ENCODE measurements around the gene PIMREG. TPM values are rescaled to one million over a fixed set of nuclear protein-coding genes. Genes with fewer than 3 reads are reported as not detected.
A peak's percentile ranks its signal among the peaks of the same experiment; 100 is the strongest.

Gene PIMREG
- polyA plus RNA-seq, 3 donors: not detected

- Mint-ChIP-seq H3K4me1 (no peaks in the 10 kb centered on the region), H3K9me3 (no peaks in the 10 kb centered on the region), H3K4me3 (no peak overlapping the region), H3K27ac (no peak overlapping the region), H3K36me3 (no peaks in the 10 kb centered on the region), H3K27me3 (ENCODE audit: low read depth in 3 of 3) (peaks cover 8 to 14% (median 11%) of the 10 kb centered on the region in 3 donors)
- intact Hi-C loops (cut with micrococcal nuclease): loop anchor here (5.0 to 10.0 kb wide), 2 partner anchors 172 to 330 kb away; partner anchors contain the start of genes KIAA0753 (in 1 of the 2) and TXNDC17 (in 1 of the 2)
- DNase-seq: no peak
- no peak overlapping the region for H3K27ac ChIP-seq (ENCODE audit: low read depth in 1 of 2, low read length in 2 of 2)
- no peak overlapping the region for H3K4me2 ChIP-seq (replicated peaks; ENCODE audit: extremely low read depth, low read length, poor library complexity, severe bottlenecking)
- H3K36me3 ChIP-seq (replicated peaks in 1 of 2; ENCODE audit: control insufficient read depth in 1 of 2, insufficient read depth in 2 of 2, low read length in 2 of 2): no peaks in the 10 kb centered on the region
- no peak overlapping the region for H3K9ac ChIP-seq (ENCODE audit: insufficient read depth, low read length, poor library complexity, severe bottlenecking)
- H3K9me3 ChIP-seq (replicated peaks in 1 of 2; ENCODE audit: control insufficient read depth in 1 of 2, insufficient read depth in 1 of 2, low read length in 2 of 2): no peaks in the 10 kb centered on the region
- no peaks in the 10 kb centered on the region for H3K4me1 ChIP-seq (ENCODE audit: control insufficient read depth in 1 of 2, insufficient read depth in 2 of 2, low read length in 2 of 2)
- no peak overlapping the region for H2AFZ ChIP-seq (ENCODE audit: insufficient read depth, low read depth, low read length, poor library complexity, severe bottlenecking)
- H3K79me2 ChIP-seq (ENCODE audit: insufficient read depth, low read length): no peaks in the 10 kb centered on the region
- no peaks in the 10 kb centered on the region for H3K27me3 ChIP-seq (ENCODE audit: control insufficient read depth in 2 of 2, insufficient read depth in 2 of 2, low read length in 2 of 2)
- 100% methylated on average over 7 of the region's 10 CpGs for WGBS (ENCODE audit: insufficient coverage)
- H4K20me1 ChIP-seq (ENCODE audit: insufficient read depth, low read length): no peaks in the 10 kb centered on the region
- no peak overlapping the region for H3K4me3 ChIP-seq (replicated peaks in 1 of 3; ENCODE audit: low read depth in 2 of 3, low read length in 3 of 3)
- TF ChIP-seq, protein P1, sequence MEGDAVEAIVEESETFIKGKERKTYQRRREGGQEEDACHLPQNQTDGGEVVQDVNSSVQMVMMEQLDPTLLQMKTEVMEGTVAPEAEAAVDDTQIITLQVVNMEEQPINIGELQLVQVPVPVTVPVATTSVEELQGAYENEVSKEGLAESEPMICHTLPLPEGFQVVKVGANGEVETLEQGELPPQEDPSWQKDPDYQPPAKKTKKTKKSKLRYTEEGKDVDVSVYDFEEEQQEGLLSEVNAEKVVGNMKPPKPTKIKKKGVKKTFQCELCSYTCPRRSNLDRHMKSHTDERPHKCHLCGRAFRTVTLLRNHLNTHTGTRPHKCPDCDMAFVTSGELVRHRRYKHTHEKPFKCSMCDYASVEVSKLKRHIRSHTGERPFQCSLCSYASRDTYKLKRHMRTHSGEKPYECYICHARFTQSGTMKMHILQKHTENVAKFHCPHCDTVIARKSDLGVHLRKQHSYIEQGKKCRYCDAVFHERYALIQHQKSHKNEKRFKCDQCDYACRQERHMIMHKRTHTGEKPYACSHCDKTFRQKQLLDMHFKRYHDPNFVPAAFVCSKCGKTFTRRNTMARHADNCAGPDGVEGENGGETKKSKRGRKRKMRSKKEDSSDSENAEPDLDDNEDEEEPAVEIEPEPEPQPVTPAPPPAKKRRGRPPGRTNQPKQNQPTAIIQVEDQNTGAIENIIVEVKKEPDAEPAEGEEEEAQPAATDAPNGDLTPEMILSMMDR (IDR thresholded peaks at IDR 0.05): no peak
These were observed 28.3 kb downstream of the PIMREG start for GRCh38 chr17:6472517-6472916.

DNA sequence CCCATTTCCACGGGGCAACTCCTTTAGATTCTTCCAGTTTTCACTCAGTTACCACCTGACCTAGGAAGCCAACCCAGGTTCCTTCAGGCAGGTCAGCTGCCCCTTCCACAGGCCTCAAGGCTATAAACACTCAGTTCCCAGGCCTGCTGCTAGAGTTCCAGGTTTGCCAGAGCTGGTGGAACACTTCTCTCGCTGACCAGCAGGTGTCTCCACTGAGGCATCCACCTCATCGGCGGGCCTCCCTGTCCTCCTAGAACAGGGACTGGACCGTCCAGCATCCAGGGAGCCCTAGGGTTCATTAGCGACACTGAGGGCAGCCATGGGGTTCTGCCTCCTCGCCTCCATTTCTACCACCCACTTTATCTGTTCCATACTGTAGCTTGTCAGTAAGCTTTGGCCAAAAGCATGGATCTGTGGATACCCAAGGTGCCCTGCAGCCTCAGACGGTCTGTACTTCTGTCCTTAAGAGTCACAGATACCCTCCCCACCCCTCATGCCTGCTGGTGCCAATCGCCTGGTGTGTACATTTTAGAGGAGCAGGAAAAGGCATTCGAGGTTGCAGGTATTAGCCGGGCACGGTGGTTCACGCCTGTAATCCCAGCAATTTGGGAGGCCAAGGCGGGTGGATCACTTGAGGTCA lies 29.0 kb downstream of the PIMREG start:
- H2AFZ ChIP-seq (ENCODE audit: insufficient read depth, low read depth, low read length, poor library complexity, severe bottlenecking): no peak overlapping the region
- TF ChIP-seq, protein P1 (IDR thresholded peaks at IDR 0.05): peak; percentile 93
- no peaks in the 10 kb centered on the region for H3K79me2 ChIP-seq (ENCODE audit: insufficient read depth, low read length)

More for the DNA sequence above, 29.0 kb downstream of the PIMREG start:
- H3K36me3 ChIP-seq (replicated peaks in 1 of 2; ENCODE audit: control insufficient read depth in 1 of 2, insufficient read depth in 2 of 2, low read length in 2 of 2): no peaks in the 10 kb centered on the region
- no peak overlapping the region for H3K27ac Mint-ChIP-seq
- no peak overlapping the region for H3K4me2 ChIP-seq (replicated peaks; ENCODE audit: extremely low read depth, low read length, poor library complexity, severe bottlenecking)
- H3K4me1 Mint-ChIP-seq: no peaks in the 10 kb centered on the region
- no peak overlapping the region for H3K27ac ChIP-seq (ENCODE audit: low read depth in 1 of 2, low read length in 2 of 2)
- H3K9me3 ChIP-seq (replicated peaks in 1 of 2; ENCODE audit: control insufficient read depth in 1 of 2, insufficient read depth in 1 of 2, low read length in 2 of 2): no peaks in the 10 kb centered on the region
- H3K4me1 ChIP-seq (ENCODE audit: control insufficient read depth in 1 of 2, insufficient read depth in 2 of 2, low read length in 2 of 2): no peaks in the 10 kb centered on the region
- no peaks in the 10 kb centered on the region for H3K27me3 ChIP-seq (ENCODE audit: control insufficient read depth in 2 of 2, insufficient read depth in 2 of 2, low read length in 2 of 2)
- no peaks in the 10 kb centered on the region for H4K20me1 ChIP-seq (ENCODE audit: insufficient read depth, low read length)
- no peak overlapping the region for H3K9ac ChIP-seq (ENCODE audit: insufficient read depth, low read length, poor library complexity, severe bottlenecking)
- DNase-seq: peak; percentile 43 to 62 (median 58)
- no peaks in the 10 kb centered on the region for H3K36me3 Mint-ChIP-seq
- no peak overlapping the region for H3K4me3 Mint-ChIP-seq
- intact Hi-C loops (cut with micrococcal nuclease): loop anchor here (1.0 to 10.0 kb wide), 3 partner anchors 172 to 329 kb away; partner anchors contain the start of genes KIAA0753 (in 1 of the 2) and TXNDC17 (in 1 of the 2)
- no peak overlapping the region for H3K4me3 ChIP-seq (replicated peaks in 1 of 3; ENCODE audit: low read depth in 2 of 3, low read length in 3 of 3)
- 8% methylated on average over 7 of the region's 14 CpGs for WGBS (ENCODE audit: insufficient coverage)
- H3K9me3 Mint-ChIP-seq: no peaks in the 10 kb centered on the region
- H3K27me3 Mint-ChIP-seq (ENCODE audit: low read depth in 3 of 3): peaks cover 8 to 10% (median 8%) of the 10 kb centered on the region in 3 donors
